Measurements from ENCODE around the gene FMN2.

FMN2 gene

GRCh38 chr1:240199758-240200645, 108.3 kb downstream of the FMN2 start:
- TF ChIP-seq FOXP2 (optimal IDR thresholded peaks at IDR 0.05; ENCODE audit: borderline replicate concordance, extremely low read depth, extremely low read length, insufficient read depth), result no peak
- TF ChIP-seq TAF1 (IDR thresholded peaks at IDR 0.05; ENCODE audit: borderline replicate concordance, insufficient read depth, low read length), result no peak
- TF ChIP-seq SIN3A (IDR thresholded peaks at IDR 0.05; ENCODE audit: borderline replicate concordance, insufficient read depth, low read length), result no peak
- TF ChIP-seq REST (IDR thresholded peaks at IDR 0.05; ENCODE audit: insufficient read depth in 1 of 2, low read depth in 2 of 2, low read length in 2 of 2), result no peak
- TF ChIP-seq POLR2AphosphoS5 (IDR thresholded peaks at IDR 0.05; ENCODE audit: low read depth, low read length), result no peak

DNA sequence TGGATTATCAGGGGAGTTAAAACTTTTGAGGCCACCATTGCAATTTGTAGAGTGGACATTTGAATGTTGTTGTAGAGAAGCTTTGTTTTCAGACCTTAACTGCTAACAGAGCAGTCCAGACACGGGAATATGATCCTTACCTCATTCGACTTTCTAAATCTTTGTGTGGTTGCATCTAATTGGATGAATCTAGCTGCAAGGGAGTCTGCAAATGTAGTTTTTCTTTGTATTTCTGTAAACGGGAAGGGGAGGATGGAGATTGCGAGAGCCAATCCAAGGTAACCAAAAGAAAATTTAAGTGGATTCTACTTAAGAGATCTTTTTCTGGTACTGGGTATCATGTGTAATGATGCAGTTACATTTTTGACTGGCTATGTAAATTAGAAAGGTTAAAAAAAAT, 110.2 kb downstream of the FMN2 start:
- TF ChIP-seq POLR2AphosphoS5 (IDR thresholded peaks at IDR 0.05; ENCODE audit: low read depth, low read length) (no peak), SIN3A (IDR thresholded peaks at IDR 0.05; ENCODE audit: borderline replicate concordance, insufficient read depth, low read length) (no peak), REST (IDR thresholded peaks at IDR 0.05; ENCODE audit: insufficient read depth in 1 of 2, low read depth in 2 of 2, low read length in 2 of 2) (no peak), TAF1 (IDR thresholded peaks at IDR 0.05; ENCODE audit: borderline replicate concordance, insufficient read depth, low read length) (no peak), FOXP2 (optimal IDR thresholded peaks at IDR 0.05; ENCODE audit: borderline replicate concordance, extremely low read depth, extremely low read length, insufficient read depth) (no peak)

DNA sequence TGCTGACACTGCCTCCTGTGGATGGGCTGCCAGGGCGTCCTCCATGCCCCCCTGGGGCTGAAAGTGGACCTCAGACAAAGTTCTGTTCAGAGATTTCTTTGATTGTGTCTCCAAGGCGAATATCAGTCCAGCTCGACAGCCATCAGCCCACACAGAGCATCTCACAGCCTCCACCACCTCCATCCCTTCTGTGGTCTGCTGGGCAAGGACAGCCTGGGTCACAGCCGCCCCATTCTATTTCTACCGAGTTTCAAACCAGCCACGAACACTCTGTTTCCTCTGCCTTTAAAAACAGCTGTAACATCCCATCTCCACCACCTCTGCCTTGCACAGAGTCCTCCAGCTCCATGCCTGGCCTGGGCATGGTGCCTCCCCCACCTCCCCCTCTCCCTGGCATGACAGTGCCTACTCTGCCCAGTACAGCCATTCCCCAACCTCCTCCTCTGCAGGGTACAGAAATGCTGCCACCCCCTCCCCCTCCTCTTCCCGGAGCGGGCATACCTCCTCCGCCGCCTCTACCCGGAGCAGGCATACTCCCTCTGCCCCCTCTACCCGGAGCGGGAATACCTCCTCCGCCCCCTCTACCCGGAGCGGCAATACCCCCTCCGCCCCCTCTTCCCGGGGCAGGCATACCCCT, 115.5 kb downstream of the FMN2 start:
- TF ChIP-seq FOXP2 (optimal IDR thresholded peaks at IDR 0.05; ENCODE audit: borderline replicate concordance, extremely low read depth, extremely low read length, insufficient read depth) (no peak), POLR2AphosphoS5 (IDR thresholded peaks at IDR 0.05; ENCODE audit: low read depth, low read length) (no peak), SIN3A (IDR thresholded peaks at IDR 0.05; ENCODE audit: borderline replicate concordance, insufficient read depth, low read length) (no peak), TAF1 (IDR thresholded peaks at IDR 0.05; ENCODE audit: borderline replicate concordance, insufficient read depth, low read length) (no peak), REST (IDR thresholded peaks at IDR 0.05; ENCODE audit: insufficient read depth in 1 of 2, low read depth in 2 of 2, low read length in 2 of 2) (no peak)

GRCh38 chr1:240210026-240210425, 118.3 kb downstream of the FMN2 start:
- TF ChIP-seq POLR2AphosphoS5 (IDR thresholded peaks at IDR 0.05; ENCODE audit: low read depth, low read length) (no peak), REST (IDR thresholded peaks at IDR 0.05; ENCODE audit: insufficient read depth in 1 of 2, low read depth in 2 of 2, low read length in 2 of 2) (no peak), SIN3A (IDR thresholded peaks at IDR 0.05; ENCODE audit: borderline replicate concordance, insufficient read depth, low read length) (no peak), FOXP2 (optimal IDR thresholded peaks at IDR 0.05; ENCODE audit: borderline replicate concordance, extremely low read depth, extremely low read length, insufficient read depth) (no peak), TAF1 (IDR thresholded peaks at IDR 0.05; ENCODE audit: borderline replicate concordance, insufficient read depth, low read length) (no peak)

Data from PFSK-1 (cell line).